IPS DF 6.9 (cell line): ENCODE data around the gene PSPH.
A peak's percentile ranks its signal among the peaks of the same experiment; 100 is the strongest.
"Not testable (repeated sequence)": the region's sequence is repeated elsewhere in the genome, so short reads cannot be mapped to it uniquely, and the experiment has no call there.

ENCODE experiments used
- DNase-seq: peaks from one replicate; pipeline ENCODE4 v3.0.0-alpha.2; 2013; ENCODE audit warnings: low read depth, low spot score
- H3K27ac ChIP-seq: one replicate; pipeline ENCODE4 v1.5.1; 2013; ENCODE audit warnings: low read length, control low read depth
- H3K27me3 ChIP-seq: 2 replicates; pipeline ENCODE4 v1.6.1; 2013; ENCODE audit warnings: mild to moderate bottlenecking, low read length; ENCODE audit not compliant: control insufficient read depth, insufficient read depth
- H3K36me3 ChIP-seq: 2 replicates; pipeline ENCODE4 v1.6.1; 2013; ENCODE audit warnings: low read length; ENCODE audit not compliant: control insufficient read depth, insufficient read depth
- H3K4me1 ChIP-seq: 2 replicates; pipeline ENCODE4 v1.6.1; 2013; ENCODE audit warnings: low read length; ENCODE audit not compliant: control insufficient read depth, insufficient read depth
- H3K4me3 ChIP-seq: 2 replicates; pipeline ENCODE4 v1.5.1; 2013; ENCODE audit warnings: mild to moderate bottlenecking, low read length
- H3K9me3 ChIP-seq: 2 replicates; pipeline ENCODE4 v1.6.1; 2013; ENCODE audit warnings: low read length, inconsistent platforms; ENCODE audit not compliant: control insufficient read depth, insufficient read depth
- WGBS: extraction: QIAGEN DNeasy Blood & Tissue Kit; methylation state at CpG from one replicate; pipeline ENCODE4 v1.1.7; 2013; ENCODE audit warnings: mixed read lengths, missing lambda C conversion rate; ENCODE audit not compliant: insufficient read length, insufficient coverage; 5-methylcytosine and 5-hydroxymethylcytosine counted together

Gene PSPH

GRCh38 chr7:56063500-56063881 is 12.2 kb upstream of the PSPH start:
- H3K27me3 ChIP-seq, result no peaks in the 10 kb centered on the region
- DNase-seq, result no peak
- peaks cover 3% of the 10 kb centered on the region for H3K36me3 ChIP-seq
- no CpG with 5 or more reads among the region's 7 CpGs for WGBS
- H3K27ac ChIP-seq, result no peak overlapping the region
- no peaks in the 10 kb centered on the region for H3K9me3 ChIP-seq
- H3K4me1 ChIP-seq, result no peaks in the 10 kb centered on the region
- H3K4me3 ChIP-seq, result no peak overlapping the region

GRCh38 chr7:56062382-56062781 is 11.1 kb upstream of the PSPH start:
- no peaks in the 10 kb centered on the region for H3K27me3 ChIP-seq
- H3K27ac ChIP-seq, result no peak overlapping the region
- no peak for DNase-seq
- WGBS, result no CpG with 5 or more reads among the region's 2 CpGs
- peaks cover 9% of the 10 kb centered on the region for H3K36me3 ChIP-seq
- no peak overlapping the region for H3K4me3 ChIP-seq
- no peaks in the 10 kb centered on the region for H3K4me1 ChIP-seq
- no peaks in the 10 kb centered on the region for H3K9me3 ChIP-seq

DNA sequence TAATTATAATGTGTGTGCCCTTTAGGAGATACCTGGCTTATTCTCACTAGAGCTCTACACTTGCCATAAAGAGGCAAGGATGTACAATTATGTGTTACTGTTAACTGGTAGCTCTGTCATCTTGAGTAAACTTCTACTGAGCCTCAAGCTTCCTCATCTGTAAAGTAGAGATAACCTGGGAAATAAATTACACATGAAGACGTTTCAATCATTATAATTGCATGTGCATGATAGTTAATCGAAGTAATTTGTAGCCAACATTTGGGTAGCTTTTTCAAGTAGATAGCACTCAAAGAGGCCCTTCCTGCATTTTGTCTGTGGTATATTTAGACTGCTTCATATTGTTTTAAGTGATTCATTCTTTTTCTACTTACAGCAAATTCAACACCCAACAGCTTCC is 2.7 kb upstream of the PSPH start:
- no peak overlapping the region for H3K27ac ChIP-seq
- H3K9me3 ChIP-seq, result no peaks in the 10 kb centered on the region
- no peak for DNase-seq
- no peaks in the 10 kb centered on the region for H3K27me3 ChIP-seq
- peaks cover 14% of the 10 kb centered on the region for H3K36me3 ChIP-seq
- H3K4me1 ChIP-seq, result no peaks in the 10 kb centered on the region
- H3K4me3 ChIP-seq, result no peak overlapping the region
- no CpG with 5 or more reads among the region's 2 CpGs for WGBS

DNA sequence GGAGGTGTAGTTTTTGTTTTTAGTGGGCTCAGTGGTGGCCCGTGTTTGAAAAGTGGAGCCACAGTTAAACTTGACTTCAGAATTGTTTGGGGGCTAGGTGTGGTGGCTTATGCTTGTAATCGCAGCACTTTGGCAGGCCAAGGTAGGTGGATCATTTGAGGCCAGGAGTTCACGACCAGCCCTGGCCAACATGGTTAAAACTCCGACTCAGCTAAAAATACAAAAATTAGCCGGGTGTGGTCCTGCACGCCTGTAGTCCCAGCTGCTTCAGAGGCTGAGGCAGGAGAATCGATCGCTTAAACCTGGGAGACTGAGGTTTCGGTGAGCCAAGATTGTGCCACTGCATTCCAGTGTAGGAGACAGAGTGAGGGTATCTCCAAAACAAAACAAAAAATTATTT is 2.1 kb upstream of the PSPH start:
- H3K27ac ChIP-seq, result no peak overlapping the region
- no peaks in the 10 kb centered on the region for H3K4me1 ChIP-seq
- no CpG with 5 or more reads among the region's 9 CpGs for WGBS
- H3K27me3 ChIP-seq, result no peaks in the 10 kb centered on the region
- no peak overlapping the region for H3K4me3 ChIP-seq
- DNase-seq, result no peak
- peaks cover 12% of the 10 kb centered on the region; the same call in 1 of the 2 replicates for H3K36me3 ChIP-seq
- no peaks in the 10 kb centered on the region for H3K9me3 ChIP-seq

- Histone ChIP-seq H3K27ac (no peak overlapping the region), H3K36me3 (peaks cover 4% of the 10 kb centered on the region; the same call in 1 of the 2 replicates), H3K9me3 (no peaks in the 10 kb centered on the region), H3K27me3 (no peaks in the 10 kb centered on the region), H3K4me3 (peak overlapping the region; percentile 100), H3K4me1 (no peaks in the 10 kb centered on the region)
- no peak for DNase-seq
- no CpG with 5 or more reads among the region's 9 CpGs for WGBS
Measured at GRCh38 chr7:56051053-56051338, 248 bp downstream of the PSPH start.

DNA sequence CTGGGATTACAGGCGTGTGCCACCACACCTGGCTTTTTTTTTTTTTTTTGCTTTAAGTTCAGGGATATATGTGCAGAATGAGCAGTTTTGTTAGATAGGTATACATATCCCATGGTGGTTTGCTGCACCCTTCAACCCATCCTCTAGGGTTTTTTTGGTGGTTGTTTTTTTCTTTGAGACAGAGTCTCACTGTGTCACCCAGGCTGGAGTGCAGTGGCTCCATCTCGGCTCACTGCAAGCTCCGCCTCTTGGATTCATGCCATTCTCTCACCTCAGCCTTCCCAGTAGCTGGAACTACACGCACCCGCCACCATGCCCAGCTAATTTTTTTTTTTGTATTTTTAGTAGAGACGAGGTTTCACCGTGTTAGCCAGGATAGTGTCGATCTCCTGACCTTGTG is 2.5 kb downstream of the PSPH start:
- not testable (repeated sequence) for DNase-seq, H3K36me3 ChIP-seq, H3K9me3 ChIP-seq, H3K27ac ChIP-seq, H3K27me3 ChIP-seq, H3K4me3 ChIP-seq, H3K4me1 ChIP-seq
- WGBS, result no CpG with 5 or more reads among the region's 8 CpGs

- Histone ChIP-seq H3K27me3 (no peaks in the 10 kb centered on the region), H3K27ac (no peak overlapping the region), H3K36me3 (peaks cover under 1% of the 10 kb centered on the region; the same call in 1 of the 2 replicates), H3K9me3 (no peaks in the 10 kb centered on the region), H3K4me3 (no peak overlapping the region), H3K4me1 (no peaks in the 10 kb centered on the region)
- no CpG with 5 or more reads among the region's 1 CpG for WGBS
- no peak for DNase-seq
Measured at GRCh38 chr7:56048245-56048644, 3.0 kb downstream of the PSPH start.

- not testable (repeated sequence) for DNase-seq, H3K9me3 ChIP-seq, H3K4me1 ChIP-seq, H3K4me3 ChIP-seq, H3K36me3 ChIP-seq, H3K27ac ChIP-seq, H3K27me3 ChIP-seq
- WGBS, result no CpG with 5 or more reads among the region's 11 CpGs
Measured at GRCh38 chr7:56047446-56048116, 3.7 kb downstream of the PSPH start.

DNA sequence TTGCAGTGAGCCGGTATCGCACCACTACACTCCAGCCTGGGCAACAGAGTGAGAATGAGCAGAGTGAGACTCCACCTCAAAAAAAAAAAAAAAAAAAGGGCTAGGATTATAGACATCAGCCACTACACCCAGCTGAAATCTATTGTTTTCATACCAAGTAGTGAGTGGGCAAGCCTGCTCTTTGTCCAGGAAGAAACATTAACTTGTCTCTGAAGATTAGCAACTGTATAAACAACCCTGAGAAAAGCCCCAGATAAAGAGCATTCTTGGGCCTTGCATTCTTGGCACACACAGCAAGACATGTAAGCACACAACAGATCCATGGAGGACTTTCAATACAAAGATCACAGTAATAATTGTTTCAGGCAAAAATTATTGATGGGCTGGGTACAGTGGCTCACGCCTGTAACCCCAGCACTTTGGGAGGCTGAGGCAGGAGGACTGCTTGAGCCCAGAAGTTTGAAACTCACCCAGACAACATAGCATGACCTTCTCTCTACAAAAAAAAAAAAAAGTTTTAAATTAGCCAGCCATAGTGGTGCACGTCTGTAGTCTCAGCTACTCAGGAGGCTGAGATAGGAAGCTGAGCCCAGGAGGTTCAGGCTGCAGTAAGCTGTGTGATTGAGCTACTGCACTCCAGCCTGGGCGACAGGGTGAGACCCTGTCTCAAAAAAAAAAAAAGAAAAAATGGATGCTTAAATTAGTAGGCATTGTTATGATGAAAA is 4.4 kb downstream of the PSPH start:
- Histone ChIP-seq H3K4me1 (no peaks in the 10 kb centered on the region), H3K27ac (no peak overlapping the region), H3K9me3 (no peaks in the 10 kb centered on the region), H3K36me3 (no peaks in the 10 kb centered on the region; the same call in 1 of the 2 replicates), H3K4me3 (no peak overlapping the region), H3K27me3 (no peaks in the 10 kb centered on the region)
- WGBS, result no CpG with 5 or more reads among the region's 5 CpGs
- no peak for DNase-seq

GRCh38 chr7:56045758-56046157 is 5.5 kb downstream of the PSPH start:
- DNase-seq, result not testable (repeated sequence)

DNA sequence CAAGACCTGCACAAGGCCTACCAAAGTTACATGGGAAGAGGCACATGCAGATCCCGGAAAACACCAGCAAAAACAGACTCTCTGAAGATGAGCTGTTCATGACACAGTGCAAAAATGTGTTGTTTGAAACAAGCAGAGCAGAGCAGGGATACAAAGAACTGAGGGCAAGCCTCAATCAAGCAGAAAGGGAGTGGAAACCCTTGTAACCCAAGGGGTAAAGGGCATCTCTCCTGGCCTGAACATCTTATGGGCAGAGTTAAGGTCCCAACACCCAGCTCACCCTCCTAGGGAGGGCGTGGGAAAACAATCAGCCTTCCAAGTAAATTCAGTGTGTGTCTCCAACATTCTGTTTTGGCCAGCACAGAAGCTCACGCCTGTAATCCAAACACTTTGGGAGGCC is 10.5 kb downstream of the PSPH start:
- Histone ChIP-seq H3K36me3 (no peaks in the 10 kb centered on the region; the same call in 1 of the 2 replicates), H3K27ac (no peak overlapping the region), H3K4me3 (no peak overlapping the region), H3K9me3 (no peaks in the 10 kb centered on the region), H3K4me1 (no peaks in the 10 kb centered on the region), H3K27me3 (no peaks in the 10 kb centered on the region)
- WGBS, result no CpG with 5 or more reads among the region's 3 CpGs
- DNase-seq, result no peak

More at GRCh38 chr7:56045758-56046157, 5.5 kb downstream of the PSPH start:
- H3K4me1 ChIP-seq, H3K4me3 ChIP-seq, H3K27ac ChIP-seq, H3K27me3 ChIP-seq, H3K36me3 ChIP-seq, H3K9me3 ChIP-seq: not testable (repeated sequence)
- no CpG with 5 or more reads among the region's 2 CpGs for WGBS
